NCI-H1092 treated with DMSO at 0.1 percent for 48 hours (cell line): ENCODE measurements around the gene LTBP1.
"Not testable (repeated sequence)": the region's sequence is repeated elsewhere in the genome, so short reads cannot be mapped to it uniquely, and the experiment has no call there.

Source experiments
- DNase-seq: peaks from one replicate; lab custom pipeline; 2025; lab: John Stamatoyannopoulos, UW

LTBP1 gene, protein sequence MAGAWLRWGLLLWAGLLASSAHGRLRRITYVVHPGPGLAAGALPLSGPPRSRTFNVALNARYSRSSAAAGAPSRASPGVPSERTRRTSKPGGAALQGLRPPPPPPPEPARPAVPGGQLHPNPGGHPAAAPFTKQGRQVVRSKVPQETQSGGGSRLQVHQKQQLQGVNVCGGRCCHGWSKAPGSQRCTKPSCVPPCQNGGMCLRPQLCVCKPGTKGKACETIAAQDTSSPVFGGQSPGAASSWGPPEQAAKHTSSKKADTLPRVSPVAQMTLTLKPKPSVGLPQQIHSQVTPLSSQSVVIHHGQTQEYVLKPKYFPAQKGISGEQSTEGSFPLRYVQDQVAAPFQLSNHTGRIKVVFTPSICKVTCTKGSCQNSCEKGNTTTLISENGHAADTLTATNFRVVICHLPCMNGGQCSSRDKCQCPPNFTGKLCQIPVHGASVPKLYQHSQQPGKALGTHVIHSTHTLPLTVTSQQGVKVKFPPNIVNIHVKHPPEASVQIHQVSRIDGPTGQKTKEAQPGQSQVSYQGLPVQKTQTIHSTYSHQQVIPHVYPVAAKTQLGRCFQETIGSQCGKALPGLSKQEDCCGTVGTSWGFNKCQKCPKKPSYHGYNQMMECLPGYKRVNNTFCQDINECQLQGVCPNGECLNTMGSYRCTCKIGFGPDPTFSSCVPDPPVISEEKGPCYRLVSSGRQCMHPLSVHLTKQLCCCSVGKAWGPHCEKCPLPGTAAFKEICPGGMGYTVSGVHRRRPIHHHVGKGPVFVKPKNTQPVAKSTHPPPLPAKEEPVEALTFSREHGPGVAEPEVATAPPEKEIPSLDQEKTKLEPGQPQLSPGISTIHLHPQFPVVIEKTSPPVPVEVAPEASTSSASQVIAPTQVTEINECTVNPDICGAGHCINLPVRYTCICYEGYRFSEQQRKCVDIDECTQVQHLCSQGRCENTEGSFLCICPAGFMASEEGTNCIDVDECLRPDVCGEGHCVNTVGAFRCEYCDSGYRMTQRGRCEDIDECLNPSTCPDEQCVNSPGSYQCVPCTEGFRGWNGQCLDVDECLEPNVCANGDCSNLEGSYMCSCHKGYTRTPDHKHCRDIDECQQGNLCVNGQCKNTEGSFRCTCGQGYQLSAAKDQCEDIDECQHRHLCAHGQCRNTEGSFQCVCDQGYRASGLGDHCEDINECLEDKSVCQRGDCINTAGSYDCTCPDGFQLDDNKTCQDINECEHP (N-terminal part only)

GRCh38 chr2:32946314-32947075 lies at the start of gene LTBP1:
Gene LTBP1, plus strand, starts transcription at chr2:32946953. Its CDS starts 372 bp downstream, at chr2:32947325.
- peak; percentile 19 for DNase-seq

DNA sequence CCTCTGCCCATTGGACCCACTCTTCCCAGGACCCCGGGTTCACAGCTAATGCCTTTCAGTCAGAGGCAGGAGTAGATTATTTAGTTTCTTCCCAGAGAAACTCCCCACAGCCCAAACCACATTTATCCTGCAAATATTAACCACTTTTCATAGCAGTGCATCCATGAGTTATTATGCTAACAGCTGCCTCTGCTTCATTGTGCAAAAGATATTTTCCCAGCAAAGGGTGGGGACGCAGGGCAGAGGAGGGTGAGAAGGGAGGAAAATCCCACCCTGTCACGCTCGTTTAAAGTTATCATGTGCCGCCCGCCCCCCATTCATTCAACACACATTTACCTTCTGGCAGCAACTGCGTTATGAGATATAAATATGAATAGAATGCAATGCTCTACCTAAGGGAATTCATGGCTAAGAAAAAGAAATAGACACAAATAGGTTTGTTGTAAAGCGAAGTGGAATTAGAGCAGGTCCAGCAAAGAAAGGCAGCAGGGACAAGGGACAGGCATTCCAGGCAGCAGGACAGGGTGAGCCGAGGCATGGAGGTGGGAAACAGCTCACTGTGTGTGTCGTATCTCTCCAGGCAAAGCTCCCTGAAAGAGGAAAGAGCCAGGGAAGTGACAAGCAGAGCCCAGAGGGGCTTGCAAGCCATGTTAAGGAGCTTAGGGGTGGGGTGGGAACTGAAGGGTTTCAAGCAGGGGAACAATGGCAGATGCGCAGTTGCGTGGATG lies 46.3 kb upstream of the LTBP1 start:
- DNase-seq = no peak

- no peak for DNase-seq
Observed at GRCh38 chr2:32901313-32901712, 45.4 kb upstream of the LTBP1 start.

DNA sequence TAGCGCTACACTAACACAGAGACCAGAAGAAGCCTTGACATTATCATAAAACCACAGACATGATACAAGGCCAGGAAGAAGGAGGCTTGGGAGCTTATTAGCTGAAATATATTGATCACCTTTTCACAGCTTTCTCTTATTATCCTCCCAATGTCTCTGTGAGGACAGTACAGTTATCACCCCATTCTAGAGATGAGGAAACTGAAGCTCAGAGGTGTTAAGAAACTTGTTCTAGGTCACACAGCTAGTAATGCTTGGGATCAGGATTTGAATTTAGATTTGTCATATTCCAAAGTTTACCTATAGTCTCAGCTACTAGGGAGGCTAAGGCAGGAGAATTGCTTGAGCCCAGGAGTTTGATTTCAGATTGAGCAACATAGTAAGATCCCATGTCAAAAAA lies 44.6 kb upstream of the LTBP1 start:
- no peak for DNase-seq

- DNase-seq = no peak
Observed at GRCh38 chr2:32902986-32903385, 43.8 kb upstream of the LTBP1 start.

GRCh38 chr2:32904074-32904473 lies 42.7 kb upstream of the LTBP1 start:
- DNase-seq = no peak

DNA sequence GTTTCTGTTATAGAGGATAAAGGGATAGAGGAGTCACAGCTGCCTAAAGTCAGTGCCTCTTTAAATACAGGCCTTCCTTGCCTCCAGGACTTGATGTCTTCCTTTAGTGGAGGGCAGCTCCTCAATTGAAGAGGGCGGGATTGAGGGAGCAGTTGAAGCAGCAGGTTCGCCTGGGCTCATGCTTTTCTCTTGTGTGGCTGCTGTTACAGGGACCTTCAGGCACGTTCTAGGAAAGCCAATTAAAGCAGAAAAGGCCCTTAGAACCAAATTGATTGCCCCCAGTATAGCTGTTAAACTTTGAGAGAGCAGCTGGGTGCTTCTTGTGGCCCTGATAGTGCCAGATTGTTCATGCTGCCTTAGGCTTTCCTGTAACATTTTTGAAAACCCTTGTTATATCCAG lies 42.0 kb upstream of the LTBP1 start:
- no peak for DNase-seq

DNA sequence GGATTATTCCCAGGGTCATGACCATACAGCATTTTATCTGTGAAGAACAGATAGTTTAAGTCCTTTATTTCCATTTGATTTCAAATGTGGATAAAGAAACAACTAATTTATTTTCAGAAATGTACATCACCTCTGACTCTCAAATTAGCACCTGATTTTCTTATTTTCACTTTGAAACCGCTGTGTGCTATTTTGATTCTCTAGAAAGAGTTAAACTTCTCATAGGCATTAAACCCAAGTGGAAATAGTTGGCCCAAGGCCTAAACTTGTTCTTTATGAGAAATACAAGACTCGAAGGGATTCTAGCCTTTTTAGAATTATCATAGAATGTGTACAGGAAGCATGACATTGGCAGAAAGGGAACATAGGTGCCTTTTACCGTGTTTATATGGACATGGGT lies 41.5 kb upstream of the LTBP1 start:
- no peak for DNase-seq

- no peak for DNase-seq
Observed at GRCh38 chr2:32910883-32911598, 35.7 kb upstream of the LTBP1 start.

- no peak for DNase-seq
Observed at GRCh38 chr2:32915694-32916093, 31.1 kb upstream of the LTBP1 start.

DNA sequence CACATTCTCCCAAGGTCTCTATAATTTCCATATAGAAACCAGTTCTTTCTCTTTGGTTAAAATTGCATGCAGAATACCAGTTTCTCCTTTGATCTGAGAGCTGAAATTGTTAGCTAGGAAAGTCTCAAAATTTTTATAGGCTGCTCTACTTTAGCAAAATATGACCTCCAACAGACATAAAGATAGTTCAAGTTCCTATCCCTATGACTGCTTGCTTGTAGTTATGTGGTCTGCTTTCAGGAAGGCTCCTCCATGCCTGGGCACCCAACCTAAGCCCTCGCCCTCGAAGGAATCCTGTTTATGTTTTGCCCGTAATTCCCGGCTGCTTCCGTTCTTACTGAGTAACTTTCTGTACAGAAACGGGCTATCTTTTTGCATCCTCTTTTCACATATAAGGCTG lies 28.0 kb upstream of the LTBP1 start:
- no peak for DNase-seq

DNA sequence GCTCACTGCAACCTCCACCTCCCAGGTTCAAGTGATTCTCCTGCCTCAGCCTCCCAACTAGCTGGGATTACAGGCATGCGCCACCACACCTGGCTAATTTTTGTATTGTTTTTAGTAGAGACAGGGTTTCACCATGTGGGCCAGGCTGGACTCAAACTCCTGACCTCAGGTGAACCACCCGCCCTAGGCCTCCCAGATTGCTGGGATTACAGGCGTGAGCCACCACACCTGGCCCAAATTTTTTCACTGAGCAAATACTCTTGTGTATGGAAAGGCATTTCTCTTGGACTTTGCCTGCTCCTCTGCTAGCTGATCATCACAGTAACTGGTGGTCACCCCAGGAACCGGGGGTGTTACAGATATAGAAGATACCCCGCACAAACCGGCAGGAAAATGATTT lies 26.9 kb upstream of the LTBP1 start:
- not testable (repeated sequence) for DNase-seq

- DNase-seq = not testable (repeated sequence)
Observed at GRCh38 chr2:32921486-32921885, 25.3 kb upstream of the LTBP1 start.

GRCh38 chr2:32922501-32922900 lies 24.3 kb upstream of the LTBP1 start:
- DNase-seq = no peak

- no peak for DNase-seq
Observed at GRCh38 chr2:32923109-32923508, 23.6 kb upstream of the LTBP1 start.

DNA sequence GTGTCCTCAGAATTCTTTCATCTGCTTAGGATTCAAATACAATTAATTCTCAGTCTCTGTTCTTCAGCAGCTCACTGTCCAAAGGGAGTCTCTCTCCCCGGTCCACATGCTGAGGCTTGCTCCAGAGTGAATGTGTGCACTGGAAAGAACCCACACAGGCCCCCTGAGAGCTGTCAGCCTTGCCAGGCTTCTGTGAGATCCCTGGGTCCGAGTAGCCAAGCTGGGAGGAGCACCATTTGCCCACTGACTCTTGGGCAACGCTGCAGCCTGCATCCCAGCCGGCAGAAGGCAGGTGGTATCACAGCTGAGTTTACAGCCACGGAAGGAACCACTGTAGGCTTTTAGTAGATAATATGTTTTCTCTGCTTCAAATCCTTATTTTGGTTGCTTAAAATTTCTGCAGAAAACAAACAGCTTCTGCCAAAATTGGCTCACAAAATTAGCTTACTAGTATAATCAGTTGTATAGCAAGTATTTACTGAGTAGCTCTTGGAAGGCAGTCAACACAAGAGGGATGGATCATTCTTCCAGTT lies 21.4 kb upstream of the LTBP1 start:
- no peak for DNase-seq

DNA sequence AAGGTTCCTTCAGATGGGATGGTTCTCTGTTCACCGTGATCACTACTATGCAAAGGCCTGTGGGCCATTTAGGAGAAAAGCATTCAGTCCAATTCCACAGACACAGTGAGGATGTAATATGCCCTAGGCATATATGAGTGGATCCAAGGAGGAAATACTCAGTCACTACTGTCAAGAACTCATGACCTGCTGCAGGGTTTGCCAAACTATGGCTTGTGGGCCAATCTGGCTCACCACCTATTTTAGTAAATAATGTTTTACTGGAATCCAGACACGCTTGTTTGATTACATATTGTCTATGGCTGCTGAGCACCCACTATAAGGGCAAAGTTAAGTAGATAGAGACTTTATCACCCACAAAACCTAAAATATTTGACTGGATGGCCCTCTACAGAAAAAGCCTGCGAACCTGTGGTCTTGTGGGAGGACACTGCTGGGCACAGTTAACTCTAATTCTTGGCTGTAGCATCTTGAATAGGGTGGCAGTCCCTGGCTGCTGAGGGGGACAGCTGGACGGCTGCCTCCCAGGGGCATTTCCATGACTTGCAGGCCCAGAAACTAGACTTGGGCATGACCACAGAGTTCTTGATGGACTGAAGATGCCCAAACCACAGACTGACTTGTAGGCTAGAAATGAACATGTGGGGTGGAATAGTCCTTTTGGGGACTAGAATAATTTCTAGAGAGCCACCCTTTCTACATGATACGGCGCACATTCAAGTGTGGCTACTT lies 20.6 kb upstream of the LTBP1 start:
- no peak for DNase-seq

DNA sequence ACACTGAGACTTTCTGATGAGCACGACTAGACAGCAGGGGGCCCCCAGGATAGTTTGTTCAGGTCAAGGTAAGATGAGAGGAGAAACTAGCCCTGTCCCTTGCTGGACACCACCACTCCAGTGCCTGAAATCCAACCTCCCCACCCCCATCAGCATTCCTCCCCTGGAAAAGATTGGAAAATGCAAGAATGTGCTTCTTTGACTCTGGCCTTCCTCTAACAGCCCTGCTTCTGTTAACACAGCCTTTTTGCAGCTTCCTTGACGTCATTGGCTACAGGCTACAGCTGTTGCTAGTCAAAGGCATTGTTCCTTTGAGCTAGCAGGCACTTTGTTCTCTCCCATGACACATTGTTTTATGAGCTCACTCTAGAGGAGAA lies 20.1 kb upstream of the LTBP1 start:
- DNase-seq = no peak

- DNase-seq = no peak
Observed at GRCh38 chr2:32930436-32930835, 16.3 kb upstream of the LTBP1 start.
